Left kidney (tissue), 2 donors: ENCODE results near the gene TXNRD1. TPM values are rescaled to one million over a fixed set of nuclear protein-coding genes. Genes with fewer than 3 reads are reported as not detected.

Experiments
- DNase-seq: peaks from one replicate; pipeline ENCODE4 v3.0.0-alpha.2; 2013
- polyA plus RNA-seq: library from polyadenylated mRNA; unstranded; fragments of 120-200 nt; gene quantifications from one replicate; pipeline ENCODE4 v1.2.1, GENCODE V29; 2013; ENCODE audit not compliant: insufficient read length

The TXNRD1 gene
- polyA plus RNA-seq, 1 donor: 65.8 TPM

- no peak for DNase-seq
Measured at GRCh38 chr12:104348994-104349494, 133.5 kb downstream of the TXNRD1 start.

- DNase-seq: no peak
Measured at GRCh38 chr12:104350211-104351056, 134.9 kb downstream of the TXNRD1 start.

DNA sequence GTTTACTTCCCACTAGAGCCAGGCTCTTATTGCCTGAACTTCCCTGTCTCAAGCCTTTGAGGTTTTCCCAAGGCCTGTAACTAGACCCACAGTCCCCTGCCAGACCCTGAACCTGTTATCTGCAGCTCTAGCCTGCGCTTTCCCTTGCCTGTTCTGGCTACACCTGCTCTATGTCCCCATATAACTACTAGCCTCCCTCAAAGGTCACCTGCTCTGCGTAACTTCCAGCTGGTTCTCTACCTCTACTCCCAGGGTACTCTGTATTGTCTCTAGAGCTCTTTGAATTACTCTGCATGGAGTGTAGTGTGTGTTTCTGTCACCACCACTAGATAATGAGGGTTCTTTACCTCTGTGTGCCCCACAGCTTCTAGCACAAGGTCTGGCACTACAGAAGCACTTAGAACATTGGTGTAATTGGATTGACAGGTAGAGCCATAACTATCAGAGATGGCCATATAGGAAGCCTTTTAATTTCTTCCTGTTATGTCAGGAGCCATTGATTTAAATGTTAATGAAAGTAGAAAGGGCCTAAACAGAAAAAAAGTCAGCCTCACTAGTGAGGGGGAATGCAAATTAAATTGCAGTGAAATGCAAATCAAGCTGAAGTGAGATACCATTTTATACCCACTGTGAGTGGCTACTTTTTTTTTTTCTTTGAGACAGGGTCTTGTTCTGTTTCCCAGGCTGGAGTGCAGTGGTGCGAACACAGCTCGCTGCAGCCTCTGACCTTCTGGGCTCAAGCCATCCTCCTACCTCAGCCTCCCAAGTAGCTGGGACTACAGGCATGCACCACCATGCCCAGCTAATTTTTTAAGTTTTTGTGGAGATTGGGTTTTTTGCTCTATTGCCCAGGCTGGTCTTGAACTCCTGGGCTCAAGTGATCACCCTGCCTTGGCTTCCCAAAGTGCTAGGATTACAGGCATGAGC lies 135.7 kb downstream of the TXNRD1 start:
- DNase-seq: no peak

DNA sequence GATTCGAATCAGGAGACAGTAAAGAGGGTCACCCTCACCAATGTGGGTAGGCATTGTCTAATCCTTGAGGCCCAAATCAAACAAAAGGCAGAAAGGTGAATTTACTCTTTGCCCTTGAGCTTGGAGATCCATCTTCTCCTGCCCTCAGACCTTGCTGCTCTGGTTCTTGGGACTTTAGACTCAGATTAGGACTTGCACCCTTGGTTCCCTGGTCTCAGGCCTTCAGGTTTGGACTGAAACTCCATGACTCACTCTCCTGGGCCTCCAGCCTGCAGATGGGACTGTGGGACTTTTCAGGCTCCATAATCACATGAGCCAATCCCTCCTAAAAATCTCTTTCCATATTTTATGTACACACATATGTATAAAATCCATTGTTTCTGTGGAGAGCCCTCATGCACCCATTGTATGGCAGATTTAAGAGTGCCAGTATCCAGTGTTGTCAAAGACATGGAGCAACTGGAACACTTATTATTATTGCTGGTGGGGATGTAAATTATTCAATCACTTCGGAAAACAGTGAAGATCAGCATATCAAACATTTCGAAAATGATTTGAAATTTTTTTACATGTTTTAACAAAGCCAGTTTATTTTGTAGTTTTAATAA lies 136.6 kb downstream of the TXNRD1 start:
- no peak for DNase-seq

DNA sequence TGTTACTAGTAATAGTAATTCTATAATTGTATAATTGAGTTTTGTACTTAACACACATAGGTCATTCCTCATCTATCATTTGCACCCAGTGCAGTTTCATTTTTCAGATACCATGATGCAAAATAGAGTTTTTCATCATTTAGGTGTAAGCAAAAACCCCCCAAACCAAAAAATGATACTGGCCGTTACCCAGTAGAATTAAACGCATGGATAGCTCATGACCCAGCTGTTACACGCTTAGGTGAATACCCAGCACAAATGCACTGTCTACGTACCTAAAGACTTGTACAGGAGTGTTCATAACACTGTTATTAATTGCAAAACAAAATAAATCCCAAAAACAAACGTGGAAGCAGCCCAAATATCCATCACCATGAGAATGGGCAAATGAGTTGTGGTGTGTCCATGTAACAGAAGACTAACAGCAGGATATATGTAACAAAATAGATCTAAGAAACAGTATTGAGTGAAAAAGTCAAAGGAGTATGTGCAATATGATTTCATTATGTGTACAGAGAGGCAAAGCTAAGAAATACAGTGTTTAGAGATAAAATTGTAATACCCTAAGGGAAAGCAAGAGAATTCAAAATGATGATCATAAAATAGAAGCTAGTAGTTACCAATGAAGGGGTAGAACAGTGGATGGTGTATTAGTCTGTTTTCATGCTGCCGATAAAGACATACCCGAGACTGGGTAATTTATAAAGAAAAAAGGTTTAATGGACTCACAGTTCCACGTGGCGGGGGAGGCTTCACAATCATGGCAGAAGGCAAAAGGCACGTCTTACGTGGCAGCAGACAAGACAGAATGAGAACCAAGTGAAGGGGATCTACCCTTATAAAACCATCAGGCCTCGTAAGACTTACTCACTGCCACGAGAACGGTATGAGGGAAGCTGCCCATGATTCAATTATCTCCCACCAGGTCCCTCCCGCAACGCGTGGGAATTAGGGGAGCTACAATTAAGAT lies 137.7 kb downstream of the TXNRD1 start:
- no peak for DNase-seq

- no peak for DNase-seq
Measured at GRCh38 chr12:104354167-104354867, 138.7 kb downstream of the TXNRD1 start.

- DNase-seq: no peak
Measured at GRCh38 chr12:104354868-104355570, 139.4 kb downstream of the TXNRD1 start.

DNA sequence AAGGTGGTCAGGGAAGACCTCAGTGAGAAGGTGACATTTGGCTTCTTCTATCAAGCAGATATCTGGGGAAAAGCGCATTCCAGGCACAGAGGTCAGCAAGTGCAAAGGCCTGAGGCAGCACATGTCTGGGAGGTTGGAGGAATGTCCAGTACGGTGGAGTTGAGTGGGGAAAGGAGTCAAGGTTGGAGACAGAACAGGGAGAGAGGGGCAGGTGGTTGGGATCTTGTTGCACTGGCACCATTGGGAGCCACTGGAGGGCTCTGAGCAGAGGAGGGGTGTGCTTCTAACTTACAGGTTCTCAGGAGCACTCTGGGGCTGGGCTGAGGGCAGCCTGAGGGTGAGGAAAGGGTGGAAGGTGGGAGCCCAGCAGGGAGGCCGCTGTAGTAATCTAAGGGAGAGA lies 140.1 kb downstream of the TXNRD1 start:
- no peak for DNase-seq

DNA sequence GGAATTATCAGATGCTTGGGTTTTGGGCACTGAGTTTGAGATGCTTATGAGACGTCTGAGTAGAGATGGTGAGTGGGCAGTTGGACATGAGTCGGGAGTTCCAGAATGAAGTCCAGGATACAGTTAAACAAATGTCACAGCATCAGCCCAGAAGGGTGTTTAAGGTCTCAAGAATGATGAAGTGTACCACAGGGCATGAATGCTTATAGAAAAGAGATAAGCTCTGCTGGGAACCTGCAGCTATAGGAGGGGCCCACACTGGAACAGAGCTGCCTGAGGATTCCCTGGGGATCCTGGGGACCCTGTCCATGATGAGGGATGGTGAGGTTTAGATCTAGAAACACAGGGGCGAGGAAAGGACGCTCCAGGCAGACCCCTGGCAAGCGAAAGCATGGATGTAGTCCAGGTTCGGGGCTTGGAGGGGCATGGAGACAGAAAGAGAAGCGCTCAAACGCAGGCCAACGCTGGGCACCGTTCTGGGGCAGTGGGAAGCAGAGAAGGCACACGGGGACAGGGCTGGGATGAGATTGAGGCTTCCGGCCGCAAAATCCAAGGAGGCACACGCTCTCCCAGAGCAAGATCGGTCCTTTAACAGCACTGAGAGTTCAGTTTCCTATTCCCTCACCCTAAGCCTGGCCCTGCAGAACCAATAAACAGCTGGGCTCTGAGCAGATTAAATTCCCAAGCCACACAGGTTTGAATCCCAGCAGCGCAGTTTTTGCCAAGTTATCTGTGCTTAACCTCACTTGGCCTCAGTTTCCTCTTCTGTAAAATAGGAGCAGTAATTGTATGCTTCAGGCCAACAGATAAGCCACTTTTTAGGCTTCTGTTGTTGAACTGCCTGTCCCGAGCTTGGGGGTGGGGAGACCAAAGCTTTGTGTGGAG lies 140.9 kb downstream of the TXNRD1 start:
- DNase-seq: no peak

DNA sequence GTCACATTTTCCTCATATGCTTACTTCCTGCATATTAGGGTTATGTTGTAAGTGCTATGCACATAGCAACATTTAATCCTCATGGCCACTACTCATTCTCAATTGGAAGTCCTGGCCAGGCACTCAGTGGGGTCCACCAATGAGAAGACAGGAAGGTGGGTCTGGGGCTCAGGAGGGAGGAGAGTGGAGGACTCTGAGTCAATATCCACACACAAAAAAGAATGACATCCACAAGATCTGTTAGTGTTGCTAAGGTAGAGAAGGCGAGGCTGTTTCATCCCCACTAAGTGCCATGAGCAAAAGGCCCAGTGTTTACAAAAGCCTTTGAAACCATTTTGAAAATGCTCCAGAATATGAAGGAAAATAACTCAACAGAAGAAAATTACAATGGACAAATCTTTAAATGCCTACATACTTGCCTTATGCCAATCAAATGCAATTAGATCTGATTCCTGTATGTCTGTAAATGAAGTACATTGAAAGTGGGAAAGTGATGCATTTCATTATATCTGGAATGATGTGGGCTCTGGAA lies 141.9 kb downstream of the TXNRD1 start:
- DNase-seq: no peak

DNA sequence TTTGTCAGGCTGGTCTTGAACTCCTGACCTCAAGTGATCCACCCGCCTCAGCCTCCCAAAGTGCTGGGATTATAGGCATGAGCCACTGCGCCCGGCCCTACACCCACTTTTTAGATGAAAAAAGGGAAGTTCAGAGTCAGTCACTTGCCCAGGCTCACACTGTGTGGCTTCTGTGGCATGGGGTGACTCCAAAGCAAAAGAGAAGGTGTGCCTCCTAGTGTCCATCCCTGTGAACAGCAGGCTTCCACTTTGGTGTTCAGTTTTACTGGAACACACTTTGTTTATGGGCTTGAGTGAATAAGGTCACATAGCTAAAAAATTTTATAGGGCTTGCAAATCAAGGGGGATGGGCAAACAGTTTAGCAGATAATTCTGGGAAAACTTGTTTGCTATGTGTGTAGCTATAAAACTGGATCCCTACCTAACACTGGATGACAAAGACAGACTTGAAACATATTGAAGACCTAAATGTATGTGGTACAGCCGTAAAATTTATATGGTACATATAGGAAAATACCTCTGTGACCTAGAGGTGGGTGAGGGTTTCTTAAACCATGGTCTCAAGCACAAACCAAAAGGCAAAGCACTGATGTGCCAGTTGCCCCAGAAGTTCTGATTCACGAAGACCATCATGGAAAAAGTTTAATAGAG lies 142.9 kb downstream of the TXNRD1 start:
- peak; percentile 32 for DNase-seq

GRCh38 chr12:104359216-104359615 lies 143.6 kb downstream of the TXNRD1 start:
- no peak for DNase-seq

GRCh38 chr12:104360157-104360556 lies 144.6 kb downstream of the TXNRD1 start:
- no peak for DNase-seq

DNA sequence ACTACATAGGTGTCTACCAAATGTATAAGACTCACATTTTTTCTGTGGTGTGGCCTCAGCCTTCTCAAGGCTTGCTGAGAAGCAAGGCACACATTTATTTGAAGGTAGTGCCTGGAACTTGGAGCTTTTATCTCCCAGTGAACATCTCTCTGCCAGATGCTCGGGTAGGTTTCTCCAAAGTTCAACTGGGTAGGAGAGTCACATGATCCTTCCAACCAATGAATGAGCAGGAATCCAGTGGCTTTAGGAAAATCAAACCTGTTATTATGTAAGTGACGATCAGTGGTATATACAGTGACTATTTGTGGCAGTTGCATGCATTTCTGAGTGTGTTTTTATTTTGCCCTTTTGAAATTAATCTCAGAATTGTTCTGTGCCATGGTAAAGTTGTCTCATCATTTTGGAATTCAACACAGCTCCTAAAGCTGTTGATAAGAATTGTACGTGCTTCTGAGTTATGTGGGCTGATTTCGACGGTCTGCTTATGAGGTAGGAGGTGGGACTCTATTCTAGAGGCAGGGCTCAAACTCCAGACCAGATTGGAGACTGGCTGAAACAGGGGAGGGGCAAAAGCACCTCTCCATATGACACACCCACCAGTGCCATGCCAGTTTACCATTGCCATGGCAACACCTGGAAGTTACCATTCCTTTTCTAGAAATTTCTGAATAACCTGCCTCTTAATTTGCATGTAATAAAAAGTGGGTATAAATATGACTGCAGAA lies 145.6 kb downstream of the TXNRD1 start:
- DNase-seq: no peak

DNA sequence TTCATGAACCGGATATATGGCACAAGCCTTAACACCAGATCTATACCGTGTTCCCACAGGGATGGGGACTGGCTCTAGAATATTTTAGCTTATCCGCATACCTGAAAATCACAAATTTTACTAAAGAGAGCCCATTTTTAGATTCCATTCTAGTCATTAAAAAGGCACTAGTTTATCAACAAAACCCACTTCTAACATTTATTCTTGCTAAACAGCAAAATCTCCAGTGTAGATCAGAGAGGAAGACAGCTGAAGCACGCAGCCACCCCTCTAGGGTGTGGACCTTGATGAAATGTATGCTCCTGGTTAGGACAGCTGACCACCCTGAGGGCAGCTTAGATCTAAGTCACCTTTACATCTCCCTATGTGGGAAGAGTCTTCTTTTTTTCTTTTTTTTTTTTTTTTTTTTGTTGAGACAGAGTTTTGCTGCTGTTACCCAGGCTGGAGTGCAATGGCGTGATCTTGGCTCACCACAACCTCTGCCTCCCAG lies 150.4 kb downstream of the TXNRD1 start:
- DNase-seq: no peak

DNA sequence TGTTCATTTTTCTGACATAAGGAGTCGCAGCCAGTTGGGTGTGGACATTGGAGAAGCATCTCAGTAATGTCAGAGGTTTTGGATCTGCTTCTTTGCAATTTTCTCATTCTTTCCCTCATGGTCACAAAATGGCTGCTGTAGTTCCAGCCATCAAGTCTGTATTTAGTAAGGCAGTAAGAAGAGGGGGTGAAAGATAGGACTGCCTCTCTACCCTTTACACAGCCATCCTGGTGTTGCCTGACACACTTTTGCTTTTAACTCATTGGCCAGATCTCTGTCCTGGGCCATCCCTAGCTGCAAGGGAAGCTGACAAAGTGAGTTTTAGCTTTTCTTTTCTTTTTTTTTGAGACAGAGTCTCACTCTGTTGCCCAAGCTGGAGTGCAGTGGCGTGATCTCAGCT lies 154.1 kb downstream of the TXNRD1 start:
- DNase-seq: no peak
